HL-60 (cell line): ENCODE results near the gene TIMP3.

ENCODE experiments used
- DNase-seq, 2 experiments: peaks; one replicate each; pipeline ENCODE4 v3.0.0-alpha.2; 2010 to 2020; ENCODE audit warnings: low read depth in 1 of 2, low spot score in 1 of 2
- H3K27ac ChIP-seq: fragments of 250-450 bp; sonication (Bioruptor Pico); replicated peaks from 2 replicates; pipeline ENCODE4 v1.5.1; 2020; ENCODE audit warnings: mild to moderate bottlenecking, moderate library complexity
- H3K27me3 ChIP-seq: fragments of 250-450 bp; sonication (Bioruptor Pico); 2 replicates; pipeline ENCODE4 v1.5.1; 2021; ENCODE audit warnings: mild to moderate bottlenecking, moderate library complexity; ENCODE audit not compliant: insufficient read depth, poor library complexity, severe bottlenecking
- H3K4me3 ChIP-seq: replicated peaks from 2 replicates; pipeline ENCODE4 v1.5.1; 2011; ENCODE audit warnings: mild to moderate bottlenecking, control low read depth, low read length; ENCODE audit not compliant: insufficient read depth
- GABPA ChIP-seq: IDR thresholded peaks from 2 replicates; pipeline ENCODE4 v1.6.1; 2012; ENCODE audit warnings: low read depth
- POLR2AphosphoS5 ChIP-seq: IDR thresholded peaks from 2 replicates; pipeline ENCODE4 v1.6.1; 2012; ENCODE audit warnings: low read depth
- SPI1 ChIP-seq: IDR thresholded peaks from 2 replicates; pipeline ENCODE4 v1.6.1; 2012; ENCODE audit warnings: low read depth, mild to moderate bottlenecking, borderline replicate concordance
- TF ChIP-seq, protein P1 (sequence below): IDR thresholded peaks from one replicate; pipeline ENCODE4 v1.5.1; 2011; ENCODE audit warnings: low read length, control low read depth, inconsistent platforms; ENCODE audit not compliant: insufficient read depth
- TF ChIP-seq, protein P2 (sequence below): IDR thresholded peaks from 2 replicates; pipeline ENCODE4 v1.6.1; 2012; ENCODE audit warnings: low read depth; ENCODE audit not compliant: insufficient replicate concordance

TIMP3 gene

DNA sequence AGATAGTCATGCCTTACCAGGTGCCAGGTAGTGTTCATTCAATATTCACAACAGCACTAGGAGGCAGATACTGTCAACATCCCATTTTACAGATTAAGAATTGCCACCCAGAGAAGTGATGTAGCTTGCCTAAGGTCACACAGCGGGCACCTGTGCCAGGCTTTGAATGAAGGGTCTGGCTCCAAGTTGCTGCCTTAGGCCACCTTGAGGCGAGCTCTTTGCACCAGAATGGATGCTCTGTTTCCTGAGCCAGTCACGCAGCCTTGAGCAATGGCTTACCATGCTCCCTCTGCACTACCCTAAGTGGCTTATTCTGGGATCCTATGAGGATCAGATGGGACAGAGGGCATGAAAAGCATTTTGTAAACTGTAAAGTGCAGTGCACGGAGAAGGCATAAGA lies 25.1 kb upstream of the TIMP3 start:
- TF ChIP-seq SPI1 (no peak), POLR2AphosphoS5 (no peak), GABPA (no peak)
- TF ChIP-seq, protein P1, sequence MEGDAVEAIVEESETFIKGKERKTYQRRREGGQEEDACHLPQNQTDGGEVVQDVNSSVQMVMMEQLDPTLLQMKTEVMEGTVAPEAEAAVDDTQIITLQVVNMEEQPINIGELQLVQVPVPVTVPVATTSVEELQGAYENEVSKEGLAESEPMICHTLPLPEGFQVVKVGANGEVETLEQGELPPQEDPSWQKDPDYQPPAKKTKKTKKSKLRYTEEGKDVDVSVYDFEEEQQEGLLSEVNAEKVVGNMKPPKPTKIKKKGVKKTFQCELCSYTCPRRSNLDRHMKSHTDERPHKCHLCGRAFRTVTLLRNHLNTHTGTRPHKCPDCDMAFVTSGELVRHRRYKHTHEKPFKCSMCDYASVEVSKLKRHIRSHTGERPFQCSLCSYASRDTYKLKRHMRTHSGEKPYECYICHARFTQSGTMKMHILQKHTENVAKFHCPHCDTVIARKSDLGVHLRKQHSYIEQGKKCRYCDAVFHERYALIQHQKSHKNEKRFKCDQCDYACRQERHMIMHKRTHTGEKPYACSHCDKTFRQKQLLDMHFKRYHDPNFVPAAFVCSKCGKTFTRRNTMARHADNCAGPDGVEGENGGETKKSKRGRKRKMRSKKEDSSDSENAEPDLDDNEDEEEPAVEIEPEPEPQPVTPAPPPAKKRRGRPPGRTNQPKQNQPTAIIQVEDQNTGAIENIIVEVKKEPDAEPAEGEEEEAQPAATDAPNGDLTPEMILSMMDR: no peak
- TF ChIP-seq, protein P2, sequence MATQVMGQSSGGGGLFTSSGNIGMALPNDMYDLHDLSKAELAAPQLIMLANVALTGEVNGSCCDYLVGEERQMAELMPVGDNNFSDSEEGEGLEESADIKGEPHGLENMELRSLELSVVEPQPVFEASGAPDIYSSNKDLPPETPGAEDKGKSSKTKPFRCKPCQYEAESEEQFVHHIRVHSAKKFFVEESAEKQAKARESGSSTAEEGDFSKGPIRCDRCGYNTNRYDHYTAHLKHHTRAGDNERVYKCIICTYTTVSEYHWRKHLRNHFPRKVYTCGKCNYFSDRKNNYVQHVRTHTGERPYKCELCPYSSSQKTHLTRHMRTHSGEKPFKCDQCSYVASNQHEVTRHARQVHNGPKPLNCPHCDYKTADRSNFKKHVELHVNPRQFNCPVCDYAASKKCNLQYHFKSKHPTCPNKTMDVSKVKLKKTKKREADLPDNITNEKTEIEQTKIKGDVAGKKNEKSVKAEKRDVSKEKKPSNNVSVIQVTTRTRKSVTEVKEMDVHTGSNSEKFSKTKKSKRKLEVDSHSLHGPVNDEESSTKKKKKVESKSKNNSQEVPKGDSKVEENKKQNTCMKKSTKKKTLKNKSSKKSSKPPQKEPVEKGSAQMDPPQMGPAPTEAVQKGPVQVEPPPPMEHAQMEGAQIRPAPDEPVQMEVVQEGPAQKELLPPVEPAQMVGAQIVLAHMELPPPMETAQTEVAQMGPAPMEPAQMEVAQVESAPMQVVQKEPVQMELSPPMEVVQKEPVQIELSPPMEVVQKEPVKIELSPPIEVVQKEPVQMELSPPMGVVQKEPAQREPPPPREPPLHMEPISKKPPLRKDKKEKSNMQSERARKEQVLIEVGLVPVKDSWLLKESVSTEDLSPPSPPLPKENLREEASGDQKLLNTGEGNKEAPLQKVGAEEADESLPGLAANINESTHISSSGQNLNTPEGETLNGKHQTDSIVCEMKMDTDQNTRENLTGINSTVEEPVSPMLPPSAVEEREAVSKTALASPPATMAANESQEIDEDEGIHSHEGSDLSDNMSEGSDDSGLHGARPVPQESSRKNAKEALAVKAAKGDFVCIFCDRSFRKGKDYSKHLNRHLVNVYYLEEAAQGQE: no peak
- Histone ChIP-seq H3K4me3 (no peak overlapping the region), H3K27me3 (no peaks in the 10 kb centered on the region), H3K27ac (no peak overlapping the region)
- peak in 1 of 2 experiments; percentile 56 for DNase-seq

DNA sequence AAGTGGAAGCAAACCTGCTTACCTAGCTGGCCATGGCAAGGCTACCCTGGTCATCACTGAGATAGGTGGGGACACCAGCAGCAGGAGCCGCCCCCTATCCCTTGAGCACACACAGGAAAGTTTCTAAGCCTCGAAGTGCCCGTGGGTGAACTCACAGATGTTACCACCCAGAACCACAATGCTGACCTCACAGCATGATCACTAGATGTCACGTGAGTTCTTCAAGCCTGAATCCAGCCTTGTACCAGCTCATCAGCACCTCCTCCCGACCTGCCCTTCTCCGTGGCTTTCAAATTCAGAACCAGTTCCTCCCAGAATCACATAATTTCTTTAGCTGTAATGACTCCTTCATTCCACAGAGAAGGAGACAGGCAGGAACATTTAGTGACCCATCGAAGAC lies 24.7 kb upstream of the TIMP3 start:
- Histone ChIP-seq H3K27me3 (no peaks in the 10 kb centered on the region), H3K4me3 (no peak overlapping the region), H3K27ac (no peak overlapping the region)
- TF ChIP-seq, protein P2: no peak
- no peak for TF ChIP-seq SPI1
- no peak for TF ChIP-seq GABPA
- no peak for TF ChIP-seq POLR2AphosphoS5
- TF ChIP-seq, protein P1: no peak
- peak in 1 of 2 experiments; percentile 20 for DNase-seq

DNA sequence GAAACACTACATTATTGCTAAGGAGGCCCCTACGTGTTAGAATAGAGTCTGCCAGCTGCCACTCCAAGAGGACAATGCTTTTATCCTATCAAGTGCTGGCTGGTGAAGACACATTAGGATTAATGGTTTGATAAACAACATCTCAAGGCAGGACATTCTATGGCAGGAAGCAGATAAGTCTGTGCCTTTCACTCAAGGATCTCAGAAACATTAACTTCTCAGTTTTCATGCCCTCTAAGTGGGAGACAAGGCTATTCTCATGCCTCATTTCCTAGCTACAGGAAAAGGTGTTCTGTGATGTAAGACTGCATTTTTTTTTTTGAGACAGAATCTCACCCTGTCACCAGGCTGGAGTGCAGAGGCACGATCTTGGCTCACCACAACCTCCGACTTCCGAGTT lies 23.5 kb upstream of the TIMP3 start:
- no peak for DNase-seq
- H3K27me3 ChIP-seq: no peaks in the 10 kb centered on the region
- TF ChIP-seq POLR2AphosphoS5: no peak
- TF ChIP-seq GABPA: no peak
- TF ChIP-seq, protein P1: no peak
- H3K27ac ChIP-seq: no peak overlapping the region
- no peak overlapping the region for H3K4me3 ChIP-seq

DNA sequence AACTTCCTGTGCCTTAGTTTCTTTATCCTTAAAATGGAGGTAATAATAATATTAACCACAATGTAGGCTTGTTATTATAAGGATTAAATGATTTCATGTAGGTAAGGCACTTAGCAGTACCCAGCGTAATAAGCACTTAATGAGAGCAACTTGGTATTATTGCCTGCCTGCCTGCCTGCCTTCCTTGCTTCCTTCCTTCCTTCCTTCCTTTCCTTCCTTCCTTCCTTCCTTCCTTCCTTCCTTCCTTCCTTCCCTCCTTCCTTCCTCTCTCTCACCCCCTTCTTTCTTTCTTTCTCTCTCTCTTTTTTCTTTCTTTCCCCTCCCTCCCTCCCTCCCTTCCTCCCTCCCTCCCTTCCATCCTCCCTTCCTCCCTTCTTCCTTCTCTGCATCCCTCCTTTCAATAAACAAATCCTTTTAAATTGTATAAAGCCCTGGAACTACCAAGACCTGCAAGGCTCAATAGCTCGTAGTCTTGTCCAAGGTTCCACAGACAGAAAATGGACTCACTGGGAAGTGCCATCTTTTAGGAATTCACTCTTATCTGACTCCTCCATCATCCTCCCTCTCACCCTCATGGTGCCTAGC lies 20.7 kb upstream of the TIMP3 start:
- no peak overlapping the region for H3K4me3 ChIP-seq
- H3K27me3 ChIP-seq: no peaks in the 10 kb centered on the region
- no peak overlapping the region for H3K27ac ChIP-seq
- no peak for DNase-seq
- TF ChIP-seq SPI1 (no peak), POLR2AphosphoS5 (no peak), GABPA (no peak)
- TF ChIP-seq, protein P1: no peak
- TF ChIP-seq, protein P2: no peak
